ENCODE measurements around the gene LRIG2.
"Not testable (repeated sequence)": the region's sequence is repeated elsewhere in the genome, so short reads cannot be mapped to it uniquely, and the experiment has no call there.

The LRIG2 gene

DNA sequence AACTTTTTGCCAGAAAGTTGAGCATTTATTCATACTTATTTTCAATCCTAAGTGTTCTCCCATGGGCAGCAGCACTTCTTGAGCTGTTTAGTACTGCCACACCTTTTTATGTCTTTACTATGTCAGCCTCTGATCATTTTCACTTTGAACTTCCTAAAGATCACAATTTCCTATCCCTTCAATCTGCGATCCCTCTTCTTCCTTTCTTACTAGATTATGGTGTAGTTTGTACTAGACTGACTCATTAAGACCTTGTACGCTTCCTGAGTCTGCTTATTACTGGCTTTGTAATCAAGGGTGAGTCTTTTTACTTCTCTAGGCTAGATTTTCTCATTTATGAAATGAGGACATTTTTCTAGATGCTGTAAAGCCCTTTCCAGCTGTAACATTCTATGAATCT lies 55.1 kb downstream of the LRIG2 start:
- no peak for DNase-seq

DNA sequence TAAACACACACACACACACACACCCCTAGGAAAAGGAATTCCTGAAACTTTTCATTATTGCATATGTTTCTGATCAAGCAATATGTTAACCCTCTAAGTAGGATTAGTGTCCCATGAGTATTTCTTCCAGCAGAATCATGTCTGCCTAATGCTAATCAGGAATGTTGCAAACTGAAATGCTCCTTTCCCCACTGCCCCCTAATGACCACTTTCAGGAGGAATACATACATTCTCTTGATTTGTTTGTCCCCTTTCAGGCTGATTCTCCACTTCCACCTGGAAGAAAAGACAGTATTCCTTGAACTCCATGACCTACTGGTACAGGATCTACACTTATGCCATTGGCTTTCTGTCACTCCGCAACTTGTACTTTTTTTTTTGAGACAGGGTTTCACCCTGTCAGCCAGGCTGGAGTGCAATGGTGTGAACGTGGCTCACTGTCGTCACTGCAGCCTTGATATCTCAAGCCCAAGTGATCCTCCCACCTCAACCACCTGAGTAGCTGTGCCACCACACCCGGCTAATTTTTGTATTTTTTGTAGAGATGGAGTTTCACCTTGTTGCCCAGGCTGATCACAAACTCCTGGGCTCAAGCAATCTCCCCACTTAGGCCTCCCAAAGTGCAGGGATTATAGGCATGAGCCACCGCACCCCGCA lies 56.7 kb downstream of the LRIG2 start:
- DNase-seq: no peak

DNA sequence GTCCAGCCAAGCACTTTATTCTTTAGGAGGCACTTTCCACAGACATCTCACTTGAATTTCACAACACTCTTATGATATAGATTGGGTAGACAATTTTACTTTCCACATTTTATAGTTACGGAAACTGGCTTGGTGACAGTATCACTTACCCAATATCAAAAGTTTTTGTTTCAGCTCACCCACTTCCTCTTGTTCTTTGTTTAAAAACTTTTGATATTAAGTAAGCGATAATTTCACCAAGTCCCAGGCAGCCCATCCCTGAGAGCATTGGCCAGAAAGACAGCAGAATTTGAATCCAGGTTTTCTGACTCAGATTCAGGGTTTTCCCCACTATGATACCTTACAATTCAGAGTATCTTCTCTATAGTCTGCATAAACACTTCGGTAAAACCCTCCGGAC lies 60.0 kb downstream of the LRIG2 start:
- no peak for DNase-seq

DNA sequence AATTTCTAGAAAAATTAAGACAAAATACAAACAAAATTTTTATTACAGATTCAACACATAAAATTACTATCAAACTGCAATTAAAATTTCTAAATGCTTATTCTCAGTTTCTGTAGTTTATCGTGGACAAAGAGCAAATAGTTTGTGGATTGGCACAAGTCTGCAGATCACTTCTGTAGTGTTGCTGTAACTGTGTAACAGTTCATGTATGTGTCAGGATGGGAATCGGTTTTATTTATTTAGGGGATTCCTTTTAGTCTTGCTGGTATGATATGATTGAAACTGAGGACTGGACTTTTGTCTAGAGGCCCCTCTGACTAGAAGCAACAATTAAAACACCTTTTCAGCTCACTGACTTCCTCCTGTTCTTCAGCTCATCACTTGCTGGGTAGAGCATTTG lies 60.8 kb downstream of the LRIG2 start:
- no peak for DNase-seq

DNA sequence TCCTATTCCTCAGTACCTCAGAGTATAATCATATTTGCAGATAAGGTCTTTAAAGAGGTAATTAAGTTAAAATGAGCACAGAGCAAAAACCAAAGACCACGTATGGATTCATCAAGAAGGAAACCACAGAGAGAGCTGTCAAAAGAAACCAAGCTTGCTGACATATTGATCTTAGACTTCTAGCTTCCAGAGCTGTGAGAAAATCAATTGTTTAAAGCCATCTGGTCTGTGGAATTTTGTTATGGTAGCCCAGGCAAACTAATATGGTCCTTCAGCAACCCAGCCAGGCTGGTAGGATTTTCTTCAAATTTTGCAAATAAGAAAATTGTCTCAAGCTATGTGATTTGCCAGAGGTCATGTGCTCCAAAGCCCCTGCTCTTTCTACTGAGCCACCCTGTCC lies 62.5 kb downstream of the LRIG2 start:
- DNase-seq: no peak

DNA sequence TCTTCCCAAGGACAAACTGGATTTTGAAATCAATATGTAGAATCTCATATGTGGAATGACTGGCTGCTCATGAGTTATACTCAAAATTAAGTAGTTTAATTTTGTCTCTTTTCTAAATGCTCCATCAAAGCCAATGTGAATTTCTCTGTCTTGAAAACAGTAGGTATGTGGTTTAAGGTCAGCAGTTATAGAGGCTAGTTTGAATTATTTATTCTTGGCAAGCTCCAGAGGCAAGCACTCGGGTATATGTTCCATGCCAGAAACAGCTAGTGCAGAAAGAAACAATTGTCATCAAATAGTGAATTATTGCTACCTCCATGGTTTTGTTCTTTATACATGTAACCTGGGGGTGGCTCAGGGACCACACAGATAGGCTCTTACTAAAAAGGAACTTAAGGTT lies 63.5 kb downstream of the LRIG2 start:
- DNase-seq: no peak

DNA sequence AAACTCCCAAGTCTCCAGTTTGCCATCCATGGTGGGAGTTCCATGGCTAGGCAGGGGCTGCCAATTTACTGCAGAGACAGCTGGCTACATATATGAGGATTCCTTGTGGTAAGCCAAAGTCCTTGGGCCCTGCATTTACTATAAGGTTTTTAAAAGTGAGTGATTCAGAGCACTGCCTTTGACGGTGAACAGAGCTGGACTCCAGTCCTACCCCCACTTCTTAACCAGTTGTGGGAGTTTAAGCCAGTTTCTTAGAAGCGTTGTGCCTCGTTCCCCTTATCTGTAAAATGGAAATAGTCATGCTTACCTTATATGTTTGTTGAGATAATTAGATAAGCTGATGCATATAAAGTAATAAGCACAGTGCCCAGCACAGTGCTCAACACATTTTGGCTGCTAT lies 64.6 kb downstream of the LRIG2 start:
- no peak for DNase-seq

DNA sequence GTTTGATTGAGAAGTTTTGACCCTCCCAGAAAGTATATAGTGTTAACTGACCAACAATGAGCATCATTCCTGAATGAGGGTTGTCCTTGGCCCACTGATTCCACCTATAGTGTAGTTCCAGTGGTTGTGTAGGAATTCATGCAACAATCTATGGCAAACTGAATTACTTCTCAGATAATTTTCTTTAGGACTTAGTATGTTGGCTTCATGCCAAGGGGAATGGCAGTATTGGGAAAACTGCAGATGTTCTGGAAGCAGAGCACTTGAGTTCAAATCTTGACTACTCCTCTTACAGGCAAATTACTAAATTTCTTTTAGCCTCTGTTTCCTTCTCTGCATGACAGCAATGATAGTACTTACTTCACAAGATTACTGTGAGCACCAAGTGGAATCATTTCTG lies 65.8 kb downstream of the LRIG2 start:
- DNase-seq: no peak

DNA sequence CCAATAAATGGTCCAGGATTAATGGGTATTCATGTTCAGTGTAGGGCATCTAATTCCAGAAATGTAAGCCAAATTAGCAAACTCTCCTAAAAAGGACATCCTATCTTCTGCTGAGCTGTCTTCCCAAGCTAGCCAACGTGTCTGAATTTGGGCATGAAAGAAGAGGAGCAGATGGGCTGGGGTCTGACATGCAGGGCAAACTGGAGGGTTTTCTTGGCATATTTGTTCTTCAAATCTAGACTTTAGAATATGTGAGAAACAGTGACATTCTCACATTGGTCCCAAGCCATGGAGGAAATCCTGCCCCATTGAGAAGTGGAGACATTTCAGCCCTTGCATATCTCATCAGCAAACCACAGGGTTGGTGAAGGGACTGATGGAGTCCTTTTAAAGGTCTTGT lies 67.2 kb downstream of the LRIG2 start:
- DNase-seq: no peak

DNA sequence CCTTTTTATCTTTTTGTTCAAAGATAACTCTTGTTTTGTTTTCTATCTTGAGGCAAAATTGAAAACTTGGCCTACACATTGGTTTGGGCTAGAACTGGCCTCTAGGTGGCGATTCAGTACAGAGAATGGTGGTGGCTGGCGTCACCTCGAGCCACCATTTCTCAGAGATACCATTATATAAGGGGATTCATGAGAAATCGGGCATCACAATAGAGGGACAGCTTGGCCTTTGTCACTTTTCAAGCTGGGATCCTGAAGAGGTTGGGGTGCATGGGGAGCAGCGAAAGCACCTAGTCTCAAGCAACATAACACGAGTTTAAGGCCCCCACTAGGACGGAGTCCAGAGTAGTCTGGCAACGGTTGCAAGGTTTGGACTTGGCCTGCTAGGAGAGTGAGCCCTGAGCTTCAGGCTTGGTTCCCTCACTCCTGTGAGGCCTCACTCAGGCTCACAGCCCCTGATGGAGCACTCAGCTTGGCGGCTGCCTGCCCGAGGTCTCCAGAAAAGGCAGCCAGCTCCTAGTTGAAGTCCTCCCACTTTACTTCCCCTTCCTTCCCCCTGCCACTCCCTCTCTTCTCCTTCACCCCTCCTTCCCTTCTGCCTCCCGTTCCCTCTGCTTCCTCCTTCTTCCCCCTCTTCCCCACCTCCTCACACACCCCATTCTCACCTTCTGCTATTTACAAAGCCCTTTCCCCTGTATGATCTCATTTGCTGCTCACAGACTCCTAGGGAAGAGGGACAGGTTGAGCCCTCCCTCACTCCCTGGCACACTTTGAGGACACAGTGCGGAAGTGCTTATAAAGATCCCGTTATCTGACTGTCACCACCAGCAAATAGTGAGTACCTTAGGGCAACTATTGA lies 67.8 kb downstream of the LRIG2 start:
- peak; percentile 68 for DNase-seq

DNA sequence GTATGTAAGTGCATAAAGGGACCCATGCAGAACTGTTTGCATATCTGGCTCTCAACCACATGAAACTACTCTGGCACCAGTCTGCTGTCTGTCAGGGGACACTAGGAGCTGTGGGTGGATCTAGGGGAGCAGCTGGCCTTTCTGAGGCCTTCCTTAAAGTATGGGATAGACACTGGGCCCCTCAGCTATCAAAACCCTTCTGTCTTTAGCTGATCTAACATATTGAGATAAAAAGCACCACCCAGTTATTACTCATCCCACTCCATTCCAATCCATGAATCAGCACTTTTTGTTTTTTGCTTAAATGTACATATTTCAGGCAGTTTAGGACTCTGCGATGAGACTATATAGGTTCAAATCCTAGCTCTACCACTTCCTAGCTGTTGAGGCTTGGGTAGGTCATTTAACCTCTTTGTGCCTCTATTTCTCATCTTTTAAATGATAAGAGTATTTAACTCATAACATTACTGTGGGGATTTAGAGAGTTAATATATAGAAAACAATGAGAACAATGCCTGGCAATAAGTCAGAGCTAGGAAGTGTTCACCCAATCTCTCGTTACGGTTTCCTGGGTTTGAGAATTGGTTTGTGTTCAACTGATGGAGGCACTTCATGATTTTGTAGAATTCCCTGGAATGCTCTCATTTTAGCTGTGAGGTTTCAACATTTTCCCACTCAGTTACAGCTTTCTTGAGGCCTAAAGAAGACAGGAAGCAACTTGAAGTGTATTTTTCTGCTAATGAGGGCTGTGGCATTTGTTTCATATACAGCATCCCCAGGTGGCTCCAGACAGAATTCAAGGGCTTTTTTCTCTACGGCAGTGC lies 68.9 kb downstream of the LRIG2 start:
- DNase-seq: no peak

DNA sequence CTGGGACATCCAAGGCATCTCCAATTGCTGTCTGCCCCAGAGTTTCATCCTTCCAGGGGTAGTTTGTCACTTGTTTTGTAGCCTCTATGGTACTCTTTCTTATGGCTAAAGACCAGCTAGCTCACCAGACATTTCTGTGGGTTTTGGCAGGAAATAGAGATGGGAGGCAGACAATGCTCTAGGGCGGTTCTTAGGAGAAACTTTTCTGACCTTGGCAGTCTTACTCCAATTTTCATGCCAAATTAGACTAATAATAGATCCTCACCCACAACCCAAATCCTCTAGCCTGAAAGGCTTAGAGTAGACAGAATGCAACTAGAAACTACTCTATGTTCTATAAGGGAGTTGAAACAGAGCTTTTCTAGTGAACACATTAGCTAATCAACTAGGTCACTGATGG lies 69.8 kb downstream of the LRIG2 start:
- DNase-seq: no peak

DNA sequence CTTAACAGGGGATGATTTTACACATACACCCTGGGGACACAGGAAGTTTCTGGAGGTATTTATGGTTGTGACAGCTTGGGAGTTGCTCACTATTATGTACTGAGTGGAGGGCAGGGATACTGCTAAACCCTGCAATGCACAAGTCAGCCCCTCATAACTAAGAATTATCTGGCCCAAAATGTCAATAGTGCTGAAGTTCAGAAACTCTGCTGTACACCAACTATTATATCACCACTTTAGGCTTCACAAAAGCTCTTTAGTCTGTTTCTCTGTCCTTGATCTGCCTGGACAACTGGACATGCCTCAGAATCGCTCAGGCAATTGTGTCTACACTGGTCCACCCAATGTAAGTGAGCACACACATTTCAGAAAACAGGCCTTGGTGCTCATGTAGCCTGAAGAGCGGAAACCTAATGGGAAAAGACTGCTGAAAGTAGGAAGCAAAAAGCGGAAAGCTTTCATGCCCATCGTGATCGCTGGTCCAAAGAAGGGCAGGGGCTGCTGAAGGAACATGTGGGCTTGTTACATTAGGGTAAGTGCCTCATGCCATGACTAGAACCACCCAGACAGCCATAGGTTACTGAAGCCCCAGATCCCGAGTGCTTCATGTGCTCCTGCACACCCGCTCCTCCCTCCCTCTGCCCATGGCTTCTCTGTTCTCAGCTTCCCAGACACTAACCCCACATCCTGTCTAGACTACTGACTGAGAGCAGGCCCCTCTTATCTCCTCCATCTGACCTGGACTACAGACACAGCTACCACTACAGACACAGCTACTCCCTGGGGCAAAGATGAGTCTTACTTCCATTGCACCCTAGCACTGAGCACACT lies 73.5 kb downstream of the LRIG2 start:
- DNase-seq: no peak

DNA sequence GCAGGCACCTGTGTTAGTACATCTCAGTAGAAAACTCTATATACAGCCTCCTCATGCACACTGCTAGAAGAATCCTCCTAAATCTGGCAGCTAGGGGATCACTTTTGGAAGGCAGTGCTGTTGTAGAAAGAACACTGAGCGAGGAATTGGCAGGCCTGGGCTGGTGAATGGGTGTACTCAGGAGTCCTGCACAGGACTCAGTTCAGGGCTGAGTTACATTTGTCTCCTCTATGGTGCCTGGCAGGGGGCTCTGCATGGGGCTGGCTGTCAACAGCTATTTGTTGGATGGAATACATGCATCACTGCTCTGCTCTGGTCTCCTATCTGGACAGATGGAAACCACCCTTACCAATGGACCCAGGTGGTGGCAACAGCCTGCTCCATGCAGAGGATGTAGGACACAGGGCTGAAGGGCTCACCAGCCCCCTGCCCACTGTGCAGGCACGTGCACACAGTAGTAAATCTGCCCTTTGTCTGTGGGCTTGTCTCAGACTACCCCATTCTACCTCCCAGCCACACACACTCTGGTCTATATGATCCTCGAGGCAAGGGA lies 74.2 kb downstream of the LRIG2 start:
- no peak for DNase-seq

DNA sequence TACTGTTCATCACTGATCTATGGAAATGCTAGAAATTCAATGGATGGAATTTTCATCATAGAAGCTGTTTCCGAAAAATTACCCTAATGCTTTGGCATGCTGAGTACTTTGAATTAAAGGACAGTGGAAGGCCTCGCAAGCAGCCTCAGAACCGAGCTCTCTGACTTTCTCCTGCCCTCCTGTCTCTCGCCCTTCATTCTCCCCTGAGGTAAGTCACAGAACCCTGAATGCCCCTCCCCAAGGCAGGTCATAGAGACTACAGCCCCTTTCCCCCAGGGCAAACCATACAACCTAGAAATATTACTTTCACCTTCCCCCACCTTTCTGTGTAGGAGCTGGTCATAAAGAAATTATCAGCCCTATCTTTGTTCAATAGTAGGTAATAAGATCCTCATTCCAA lies 74.8 kb downstream of the LRIG2 start:
- no peak for DNase-seq

DNA sequence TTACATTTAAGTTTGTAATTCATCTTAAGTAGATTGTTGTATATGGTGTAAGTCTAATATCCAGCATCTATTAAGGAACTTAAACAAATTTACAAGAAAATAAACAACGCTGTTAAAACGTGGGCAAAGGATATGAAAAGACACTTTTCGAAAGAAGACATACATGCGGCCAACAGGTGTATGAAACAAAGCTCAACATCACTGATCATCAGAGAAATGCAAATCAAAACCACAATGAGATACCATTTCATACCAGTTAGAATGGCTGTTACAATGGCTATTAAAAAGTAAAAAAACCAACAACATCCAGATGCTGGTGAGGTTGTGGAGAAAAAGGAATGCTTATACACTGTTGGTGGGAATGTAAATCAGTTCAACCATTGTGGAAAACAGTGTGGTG lies 77.5 kb downstream of the LRIG2 start:
- not testable (repeated sequence) for DNase-seq

DNA sequence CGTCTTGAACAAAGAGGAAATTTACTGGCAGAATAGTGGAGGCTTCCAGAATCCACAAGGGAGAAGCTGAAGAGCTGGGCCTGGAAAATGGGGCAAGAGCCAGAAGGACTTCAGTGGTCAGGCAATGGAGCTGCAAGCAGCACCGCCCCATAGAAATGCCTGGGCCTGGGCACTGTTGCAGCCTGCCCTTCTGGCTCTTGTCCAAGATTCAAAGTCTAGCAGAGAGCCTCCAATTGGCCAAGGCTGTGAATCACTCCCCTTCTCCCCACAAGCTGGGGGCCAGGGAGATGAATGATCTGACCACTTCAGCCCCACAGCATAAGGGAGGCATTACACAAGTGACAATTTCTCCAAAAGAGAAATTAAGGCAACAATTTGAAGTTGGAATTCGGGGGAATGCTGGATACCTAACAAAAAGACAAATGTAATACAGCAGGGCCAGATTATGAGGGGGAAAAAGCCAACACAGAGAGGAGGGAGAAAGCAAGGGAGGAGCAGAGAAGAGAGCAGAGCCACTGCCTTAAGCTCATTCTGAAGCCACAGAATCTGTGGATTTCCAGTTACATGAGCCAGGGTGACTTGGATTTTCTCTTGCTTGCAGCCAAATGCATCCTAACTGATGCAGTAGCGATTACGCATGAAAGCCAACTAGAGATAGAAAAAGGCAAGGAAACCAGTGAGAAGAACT lies 80.3 kb downstream of the LRIG2 start:
- no peak for DNase-seq

DNA sequence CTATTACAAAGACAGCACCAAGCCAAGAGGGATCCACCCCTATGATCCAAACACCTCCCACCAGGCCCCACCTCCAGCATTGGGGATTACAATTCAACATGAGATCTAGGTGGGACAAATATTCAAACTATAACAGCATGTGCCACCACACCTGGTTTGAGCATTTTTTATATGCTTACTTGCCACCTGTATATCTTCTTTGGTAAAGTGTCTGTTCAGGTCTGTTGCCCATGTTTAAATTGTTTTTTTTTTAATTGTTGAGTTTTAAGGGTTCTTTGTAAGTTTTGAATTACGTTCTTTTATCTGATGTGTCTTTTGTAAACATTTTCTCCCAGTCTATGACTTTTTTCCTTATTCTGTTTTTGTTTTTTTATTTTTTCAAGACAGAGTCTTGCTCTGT lies 83.4 kb downstream of the LRIG2 start:
- DNase-seq: no peak

DNA sequence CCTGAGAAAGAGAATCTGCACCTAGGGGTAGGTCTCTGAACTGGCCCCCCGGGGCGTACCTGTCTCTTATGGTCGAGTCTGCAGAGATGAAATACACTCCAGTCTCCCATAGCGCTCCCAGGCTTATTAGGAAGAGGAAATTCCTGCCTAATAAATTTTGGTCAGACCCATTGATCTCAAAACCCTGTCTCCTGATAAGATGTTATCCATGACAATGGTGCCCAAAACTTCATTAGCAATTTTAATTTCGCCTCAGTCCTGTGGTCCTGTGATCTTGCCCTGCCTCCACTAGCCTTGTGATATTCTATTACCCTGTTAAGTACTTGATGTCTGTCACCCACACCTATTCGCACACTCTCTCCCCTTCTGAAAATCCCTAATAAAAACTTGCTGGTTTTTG lies 85.7 kb downstream of the LRIG2 start:
- DNase-seq: not testable (repeated sequence)

DNA sequence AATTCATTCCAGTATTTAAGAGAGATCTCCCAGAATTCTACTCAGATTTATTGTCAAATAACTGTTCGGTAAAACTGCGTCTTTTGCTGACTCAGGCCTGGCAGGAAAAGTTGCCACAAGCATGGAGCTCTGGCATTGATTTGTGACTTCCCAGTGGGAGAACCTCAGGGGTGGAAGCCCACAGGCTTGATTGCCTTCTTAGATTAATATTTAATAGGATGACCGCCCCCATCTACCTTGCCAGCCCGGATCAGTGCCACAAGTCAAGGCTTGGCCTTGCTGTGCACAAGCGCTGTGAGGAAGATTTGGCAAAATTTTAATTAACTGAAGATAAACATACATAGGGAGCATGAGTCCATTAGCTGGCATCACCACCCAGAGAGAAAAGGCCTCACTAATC lies 93.5 kb downstream of the LRIG2 start:
- no peak for DNase-seq

DNA sequence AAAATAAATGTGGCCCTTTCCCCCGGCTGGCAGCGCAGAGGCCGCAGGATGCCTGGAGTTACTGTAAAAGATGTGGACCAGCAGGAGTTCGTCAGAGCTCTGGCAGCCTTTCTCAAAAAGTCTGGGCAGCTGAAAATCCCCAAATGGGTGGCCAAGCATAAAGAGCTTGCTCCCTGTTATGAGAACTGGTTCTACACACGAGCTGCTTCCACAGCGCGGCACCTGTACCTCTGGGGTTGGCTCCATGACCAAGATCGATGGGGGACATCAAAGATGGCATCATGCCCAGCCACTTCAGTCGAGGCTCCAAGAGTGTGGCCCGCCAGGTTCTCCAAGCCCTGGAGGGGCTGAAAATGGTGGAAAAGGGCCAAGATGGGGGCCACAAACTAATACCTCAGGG lies 95.9 kb downstream of the LRIG2 start:
- DNase-seq: no peak

DNA sequence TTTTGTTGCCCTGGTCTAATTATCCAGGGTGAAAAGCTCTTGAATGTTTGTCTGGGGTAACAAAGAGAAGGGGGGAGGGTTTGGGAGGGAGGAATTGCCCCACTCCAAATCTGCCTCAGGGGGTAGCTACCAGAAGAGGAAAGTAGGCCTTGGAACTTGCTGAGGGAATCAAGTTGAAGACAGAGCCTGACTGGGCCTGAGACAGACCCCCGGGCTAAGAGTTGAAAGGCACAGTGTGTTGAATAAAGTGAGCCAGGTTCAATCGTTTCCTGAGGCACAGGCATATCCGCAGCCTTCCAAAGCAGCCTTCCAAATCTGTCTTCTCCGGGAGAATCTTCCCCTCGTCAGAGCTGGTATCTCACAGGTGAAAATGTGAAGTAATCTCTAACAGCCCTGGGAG lies 96.6 kb downstream of the LRIG2 start:
- no peak for DNase-seq
